ENCODE results near the gene OBSCN. TPM values are rescaled to one million over a fixed set of nuclear protein-coding genes. Genes with fewer than 3 reads are reported as not detected.

The OBSCN gene
- total and polyA plus RNA-seq, 2 of the 4 experiments (the other 2 are of a cell fraction) = 4.1 to 9.5 TPM

DNA sequence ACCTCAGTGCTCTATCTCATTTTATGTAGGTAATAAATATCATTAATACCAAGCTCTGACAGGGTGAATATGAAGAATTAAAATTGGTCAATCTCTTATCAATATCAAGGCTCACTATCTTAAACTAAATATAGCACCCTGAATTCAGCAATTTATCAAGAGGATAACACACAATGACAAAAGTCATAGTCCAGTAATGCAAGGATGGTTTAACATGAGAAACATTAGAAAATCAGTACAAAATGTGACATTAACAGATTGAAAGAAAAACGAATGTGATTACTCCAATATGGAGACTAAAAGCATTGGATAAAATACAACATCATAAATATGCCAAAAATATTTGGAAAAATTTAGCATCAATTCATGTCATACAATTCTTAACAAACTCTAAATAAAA, 53.9 kb downstream of the OBSCN start:
- H4K91ac ChIP-seq (ENCODE audit: insufficient read depth, low read depth, low read length) = no peak overlapping the region
- no peak overlapping the region for H3K4ac ChIP-seq (ENCODE audit: low read depth, low read length)
- no peak overlapping the region for H2AFZ ChIP-seq (replicated peaks; ENCODE audit: low read length, poor library complexity)
- in situ Hi-C loops (cut with MboI; ENCODE audit: low sequenced_read_pairs) = no loop called here
- no peak overlapping the region for H3K56ac ChIP-seq (ENCODE audit: extremely low read depth, insufficient read depth, low read length)
- TF ChIP-seq, protein P1, sequence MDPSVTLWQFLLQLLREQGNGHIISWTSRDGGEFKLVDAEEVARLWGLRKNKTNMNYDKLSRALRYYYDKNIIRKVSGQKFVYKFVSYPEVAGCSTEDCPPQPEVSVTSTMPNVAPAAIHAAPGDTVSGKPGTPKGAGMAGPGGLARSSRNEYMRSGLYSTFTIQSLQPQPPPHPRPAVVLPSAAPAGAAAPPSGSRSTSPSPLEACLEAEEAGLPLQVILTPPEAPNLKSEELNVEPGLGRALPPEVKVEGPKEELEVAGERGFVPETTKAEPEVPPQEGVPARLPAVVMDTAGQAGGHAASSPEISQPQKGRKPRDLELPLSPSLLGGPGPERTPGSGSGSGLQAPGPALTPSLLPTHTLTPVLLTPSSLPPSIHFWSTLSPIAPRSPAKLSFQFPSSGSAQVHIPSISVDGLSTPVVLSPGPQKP (IDR thresholded peaks at IDR 0.05; ENCODE audit: borderline replicate concordance, low read depth, low read length) = no peak
- TF ChIP-seq RAD21 (IDR thresholded peaks at IDR 0.05; ENCODE audit: low read length) = no peak
- TF ChIP-seq CHD1 (IDR thresholded peaks at IDR 0.05; ENCODE audit: low read depth, low read length) = no peak
- no peak for TF ChIP-seq MAZ (IDR thresholded peaks at IDR 0.05; ENCODE audit: borderline replicate concordance, low read depth, low read length)
- no peak for TF ChIP-seq NFE2L2 (IDR thresholded peaks at IDR 0.05; ENCODE audit: low read depth, low read length)
- TF ChIP-seq FOS (IDR thresholded peaks at IDR 0.05; ENCODE audit: low read depth, low read length) = no peak
- TF ChIP-seq, protein P2, sequence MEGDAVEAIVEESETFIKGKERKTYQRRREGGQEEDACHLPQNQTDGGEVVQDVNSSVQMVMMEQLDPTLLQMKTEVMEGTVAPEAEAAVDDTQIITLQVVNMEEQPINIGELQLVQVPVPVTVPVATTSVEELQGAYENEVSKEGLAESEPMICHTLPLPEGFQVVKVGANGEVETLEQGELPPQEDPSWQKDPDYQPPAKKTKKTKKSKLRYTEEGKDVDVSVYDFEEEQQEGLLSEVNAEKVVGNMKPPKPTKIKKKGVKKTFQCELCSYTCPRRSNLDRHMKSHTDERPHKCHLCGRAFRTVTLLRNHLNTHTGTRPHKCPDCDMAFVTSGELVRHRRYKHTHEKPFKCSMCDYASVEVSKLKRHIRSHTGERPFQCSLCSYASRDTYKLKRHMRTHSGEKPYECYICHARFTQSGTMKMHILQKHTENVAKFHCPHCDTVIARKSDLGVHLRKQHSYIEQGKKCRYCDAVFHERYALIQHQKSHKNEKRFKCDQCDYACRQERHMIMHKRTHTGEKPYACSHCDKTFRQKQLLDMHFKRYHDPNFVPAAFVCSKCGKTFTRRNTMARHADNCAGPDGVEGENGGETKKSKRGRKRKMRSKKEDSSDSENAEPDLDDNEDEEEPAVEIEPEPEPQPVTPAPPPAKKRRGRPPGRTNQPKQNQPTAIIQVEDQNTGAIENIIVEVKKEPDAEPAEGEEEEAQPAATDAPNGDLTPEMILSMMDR (conservative IDR thresholded peaks at IDR 0.05; ENCODE audit: low read depth, low read length) = no peak
- TF ChIP-seq RFX5 (IDR thresholded peaks at IDR 0.05; ENCODE audit: low read depth, low read length) = no peak
- no peak for TF ChIP-seq RCOR1 (IDR thresholded peaks at IDR 0.05; ENCODE audit: insufficient replicate concordance, low read length)
- no peak for TF ChIP-seq SMC3 (IDR thresholded peaks at IDR 0.05; ENCODE audit: low read depth, low read length)
- TF ChIP-seq POLR2A (IDR thresholded peaks at IDR 0.05; ENCODE audit: low read depth, low read length) = no peak
- TF ChIP-seq USF2 (IDR thresholded peaks at IDR 0.05; ENCODE audit: low read depth, low read length) = no peak
- no peak for TF ChIP-seq CEBPB (IDR thresholded peaks at IDR 0.05; ENCODE audit: low read depth, low read length)
- H3K9ac ChIP-seq (ENCODE audit: low read depth, low read length) = no peak overlapping the region
- no peak overlapping the region for H2BK5ac ChIP-seq (ENCODE audit: low read depth, low read length, poor library complexity, severe bottlenecking)
- peaks cover 25% of the 10 kb centered on the region for H3K36me3 ChIP-seq (ENCODE audit: control insufficient read depth, insufficient read depth, low read length)
- ATAC-seq (ENCODE audit: low read depth) (no peak), DNase-seq (no peak)
- no peak overlapping the region for H2BK15ac ChIP-seq (ENCODE audit: low read depth, low read length)
- no peak overlapping the region for H2BK20ac ChIP-seq (ENCODE audit: low read depth, low read length)
- H4K5ac ChIP-seq (ENCODE audit: low read depth, low read length) = no peak overlapping the region
- no peaks in the 10 kb centered on the region for H3K27me3 ChIP-seq (ENCODE audit: control insufficient read depth, insufficient read depth, low read length)
- H4K20me1 ChIP-seq (ENCODE audit: insufficient read depth, low read length) = no peaks in the 10 kb centered on the region
- no CpG with 5 or more reads among the region's 1 CpG for WGBS, 2 experiments (ENCODE audit: extremely low coverage in 2 of 2, insufficient read length in 1 of 2)
- ChIA-PET CTCF (no interaction called here), POLR2A (ENCODE audit: unreplicated experiment) (no interaction called here)
- H3K4me2 ChIP-seq (ENCODE audit: low read depth, low read length) = no peak overlapping the region
- H2AK5ac ChIP-seq (ENCODE audit: low read depth, low read length) = no peak overlapping the region
- H2BK120ac ChIP-seq (ENCODE audit: low read depth, low read length) = no peak overlapping the region
- no TSS peak for BruUV-seq (replicated peaks)
- H3K23ac ChIP-seq (ENCODE audit: low read depth, low read length) = no peak overlapping the region
- H3K4me1 ChIP-seq (ENCODE audit: control insufficient read depth, insufficient read depth, low read length) = no peaks in the 10 kb centered on the region
- no peak overlapping the region for H3K4me3 ChIP-seq (ENCODE audit: insufficient read depth, low read depth, low read length)
- no peaks in the 10 kb centered on the region; the same call in 1 of the 2 replicates for H3K9me1 ChIP-seq (ENCODE audit: insufficient read depth, low read length)
- no peak overlapping the region for H4K8ac ChIP-seq (ENCODE audit: low read depth in 2 of 2, low read length in 2 of 2)
- H2AK9ac ChIP-seq (replicated peaks; ENCODE audit: low read depth, low read length, poor library complexity) = no peak overlapping the region
- intact Hi-C loops (cut with micrococcal nuclease) = no loop called here
- H3K27ac ChIP-seq (ENCODE audit: insufficient read depth, low read length) = no peak overlapping the region
- H3K9me3 ChIP-seq (ENCODE audit: control insufficient read depth, insufficient read depth, low read length) = peaks cover 4% of the 10 kb centered on the region
- no peaks in the 10 kb centered on the region; a peak in 1 of 4 replicates for H3K79me1 ChIP-seq (ENCODE audit: low read depth in 1 of 2, low read length in 2 of 2)
- dilution Hi-C loops (cut with HindIII; ENCODE audit: low sequenced_read_pairs, unreplicated experiment) = no loop called here
- no peak overlapping the region for H3K14ac ChIP-seq (replicated peaks; ENCODE audit: low read depth, low read length)
- no peak overlapping the region for H3K18ac ChIP-seq (ENCODE audit: low read depth, low read length)
